Measurements from ENCODE around the gene TRABD.

TRABD gene

DNA sequence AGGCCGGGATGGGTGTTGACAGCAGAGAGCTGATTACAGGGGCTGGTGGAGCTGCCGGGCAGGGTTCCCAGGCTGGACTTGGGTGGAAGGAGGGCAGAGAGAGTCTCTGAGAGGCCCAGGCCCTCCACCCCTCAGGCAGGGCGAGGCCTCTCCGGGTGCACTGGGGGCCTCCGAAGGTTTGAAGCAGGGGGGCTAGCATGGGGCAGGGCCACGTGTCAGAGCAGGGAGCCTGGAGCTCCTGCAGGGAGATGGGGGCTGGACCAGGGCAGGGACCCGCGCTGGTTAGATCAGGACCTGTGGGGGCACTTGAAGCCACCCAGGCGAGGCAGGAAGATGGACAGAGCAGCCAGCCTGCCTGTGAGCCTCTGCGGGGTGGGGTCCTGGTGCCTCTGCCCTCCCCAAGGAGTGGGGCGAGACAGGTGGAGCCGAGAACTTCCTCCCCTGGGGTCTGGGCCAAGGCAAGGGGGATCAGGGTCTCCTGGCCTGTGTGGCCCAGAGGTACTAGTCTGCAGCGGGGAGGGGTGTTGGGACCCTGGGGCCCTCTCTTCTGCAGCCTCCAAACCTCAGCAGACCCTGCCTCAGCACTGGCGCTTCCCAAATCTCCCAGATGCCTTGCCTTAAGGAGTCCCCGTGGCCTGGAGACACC is 14.3 kb upstream of the TRABD start:
- no peak overlapping the region for H3K4me2 ChIP-seq (ENCODE audit: insufficient read depth, low read length)
- no peaks in the 10 kb centered on the region for H3K9me3 ChIP-seq (ENCODE audit: insufficient read depth, low read length, severe bottlenecking)
- TF ChIP-seq EZH2 (IDR thresholded peaks at IDR 0.05; ENCODE audit: borderline replicate concordance, low read depth, low read length, severe bottlenecking) = no peak
- TF ChIP-seq CTCF (IDR thresholded peaks at IDR 0.05; ENCODE audit: borderline replicate concordance, extremely low read depth, low read length, poor library complexity, severe bottlenecking) = no peak
- no peak overlapping the region for H2AFZ ChIP-seq (ENCODE audit: low read depth, low read length)
- no peaks in the 10 kb centered on the region for H3K79me2 ChIP-seq (ENCODE audit: insufficient read depth, low read length)
- no peak for ATAC-seq (ENCODE audit: insufficient read depth, low read depth)
- peaks cover 8% of the 10 kb centered on the region for H3K27me3 ChIP-seq (ENCODE audit: insufficient read depth, low read length, poor library complexity)
- H4K20me1 ChIP-seq (ENCODE audit: insufficient read depth, low read length) = no peaks in the 10 kb centered on the region
- H3K4me1 ChIP-seq (ENCODE audit: insufficient read depth, low read length) = no peaks in the 10 kb centered on the region
- no peaks in the 10 kb centered on the region for H3K36me3 ChIP-seq (ENCODE audit: insufficient read depth, low read length)
- no peak overlapping the region for H3K27ac ChIP-seq (ENCODE audit: low read length)
- H3K9ac ChIP-seq (ENCODE audit: low read depth, low read length) = no peak overlapping the region
- no peak for DNase-seq
- no peak overlapping the region for H3K4me3 ChIP-seq (ENCODE audit: low read depth in 1 of 2, low read length in 2 of 2)

GRCh38 chr22:50171965-50172421 is 13.7 kb upstream of the TRABD start:
- Histone ChIP-seq H3K4me1 (ENCODE audit: insufficient read depth, low read length) (no peaks in the 10 kb centered on the region), H2AFZ (ENCODE audit: low read depth, low read length) (no peak overlapping the region), H4K20me1 (ENCODE audit: insufficient read depth, low read length) (no peaks in the 10 kb centered on the region), H3K27ac (ENCODE audit: low read length) (no peak overlapping the region), H3K4me3 (ENCODE audit: low read depth in 1 of 2, low read length in 2 of 2) (no peak overlapping the region), H3K27me3 (ENCODE audit: insufficient read depth, low read length, poor library complexity) (peaks cover 8% of the 10 kb centered on the region), H3K9me3 (ENCODE audit: insufficient read depth, low read length, severe bottlenecking) (no peaks in the 10 kb centered on the region), H3K79me2 (ENCODE audit: insufficient read depth, low read length) (no peaks in the 10 kb centered on the region), H3K9ac (ENCODE audit: low read depth, low read length) (no peak overlapping the region), H3K36me3 (ENCODE audit: insufficient read depth, low read length) (no peaks in the 10 kb centered on the region), H3K4me2 (ENCODE audit: insufficient read depth, low read length) (no peak overlapping the region)
- ATAC-seq (ENCODE audit: insufficient read depth, low read depth) (no peak), DNase-seq (no peak)
- TF ChIP-seq EZH2 (IDR thresholded peaks at IDR 0.05; ENCODE audit: borderline replicate concordance, low read depth, low read length, severe bottlenecking) = no peak
- no peak for TF ChIP-seq CTCF (IDR thresholded peaks at IDR 0.05; ENCODE audit: borderline replicate concordance, extremely low read depth, low read length, poor library complexity, severe bottlenecking)

DNA sequence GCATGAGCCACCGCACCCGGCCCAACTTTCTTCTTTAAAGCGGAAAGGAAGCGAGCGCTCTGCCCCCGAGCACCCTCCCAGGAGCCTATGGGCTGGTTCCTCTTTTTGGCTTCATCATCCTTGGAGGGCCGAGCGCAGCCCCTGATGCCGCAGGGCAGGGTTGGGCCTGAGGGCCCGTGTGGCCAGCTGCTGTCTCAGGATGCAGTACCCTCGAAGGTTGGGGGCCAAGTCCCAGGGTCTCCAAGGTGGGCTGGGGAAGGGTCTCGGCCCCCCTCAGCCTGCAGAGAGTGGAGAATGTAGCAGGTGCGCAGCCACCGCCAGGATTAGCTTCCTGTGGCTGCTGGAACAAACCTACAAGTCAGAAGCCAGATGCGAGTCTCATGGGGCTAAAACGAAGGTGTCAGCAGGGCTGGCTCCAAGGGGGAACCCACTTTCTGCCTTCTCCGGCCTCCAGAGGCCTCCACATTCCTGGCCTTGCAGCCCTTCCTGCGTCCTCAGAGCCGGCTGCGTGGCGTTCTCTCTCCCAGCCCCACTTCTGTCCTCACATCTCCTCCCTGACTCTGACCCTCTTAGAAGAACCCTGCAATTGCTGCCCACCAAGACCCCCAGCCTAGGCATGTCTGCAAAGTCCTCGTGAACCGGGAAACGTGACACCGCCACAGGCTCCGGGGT is 12.3 kb upstream of the TRABD start:
- no peak for DNase-seq
- Histone ChIP-seq H3K27ac (ENCODE audit: low read length) (no peak overlapping the region), H3K4me1 (ENCODE audit: insufficient read depth, low read length) (no peaks in the 10 kb centered on the region)

More for the DNA sequence above, 12.3 kb upstream of the TRABD start:
- Histone ChIP-seq H3K79me2 (ENCODE audit: insufficient read depth, low read length) (no peaks in the 10 kb centered on the region), H3K9me3 (ENCODE audit: insufficient read depth, low read length, severe bottlenecking) (no peaks in the 10 kb centered on the region), H2AFZ (ENCODE audit: low read depth, low read length) (no peak overlapping the region), H3K36me3 (ENCODE audit: insufficient read depth, low read length) (no peaks in the 10 kb centered on the region), H3K4me3 (ENCODE audit: low read depth in 1 of 2, low read length in 2 of 2) (no peak overlapping the region), H3K27me3 (ENCODE audit: insufficient read depth, low read length, poor library complexity) (peaks cover 8% of the 10 kb centered on the region), H3K9ac (ENCODE audit: low read depth, low read length) (no peak overlapping the region), H3K4me2 (ENCODE audit: insufficient read depth, low read length) (no peak overlapping the region), H4K20me1 (ENCODE audit: insufficient read depth, low read length) (no peaks in the 10 kb centered on the region)
- ATAC-seq (ENCODE audit: insufficient read depth, low read depth) = no peak
- no peak for TF ChIP-seq CTCF (IDR thresholded peaks at IDR 0.05; ENCODE audit: borderline replicate concordance, extremely low read depth, low read length, poor library complexity, severe bottlenecking)
- TF ChIP-seq EZH2 (IDR thresholded peaks at IDR 0.05; ENCODE audit: borderline replicate concordance, low read depth, low read length, severe bottlenecking) = no peak
